Measurements from ENCODE around the gene TIMMDC1.

GRCh38 chr3:119548341-119548740 lies 50.0 kb downstream of the TIMMDC1 start:
- TF ChIP-seq POLR2A (IDR thresholded peaks at IDR 0.05) (no peak), CTCF (IDR thresholded peaks at IDR 0.05) (no peak)
